HEK293 (cell line): ENCODE measurements around the gene XPO4.

Experiments
- CTCF ChIA-PET: fragments of 350-600 bp; formaldehyde crosslinking; extraction: SDS; loops from one replicate; lab custom pipeline; 2021; ENCODE audit warnings: antibody characterized with exemption; lab: Yijun Ruan, JAX
- POLR2A ChIA-PET: fragments of 300-600 bp; formaldehyde crosslinking; extraction: SDS; loops from one replicate; lab custom pipeline; 2020; ENCODE audit warnings: antibody characterized with exemption, inconsistent platforms; lab: Yijun Ruan, JAX
- H3K27ac ChIP-seq: fragments of 200-500 bp; sonication (Bioruptor generic); 2 replicates; pipeline ENCODE4 v1.5.1; 2014; ENCODE audit warnings: low read depth, low read length, control low read depth, inconsistent platforms; ENCODE audit errors: extremely low read depth
- H3K36me3 ChIP-seq, 2 experiments: fragments of 200-500 bp in 1 of 2; sonication (Bioruptor generic) in 1 of 2; 1 replicate in 1 of 2; 2 replicates in 1 of 2; pipeline ENCODE4 v1.5.1; 2014 to 2017; ENCODE audit warnings: inconsistent platforms in 2 of 2, low read length in 2 of 2; ENCODE audit not compliant: control insufficient read depth in 2 of 2, insufficient read depth in 1 of 2
- H3K4me1 ChIP-seq: fragments of 200-500 bp; sonication (Bioruptor generic); 2 replicates; pipeline ENCODE4 v1.5.1; 2014; ENCODE audit warnings: mild to moderate bottlenecking, low read length, inconsistent platforms; ENCODE audit not compliant: control insufficient read depth, insufficient read depth
- H3K4me3 ChIP-seq: 2 replicates; pipeline ENCODE4 v1.5.1; 2011; ENCODE audit warnings: low read depth, mild to moderate bottlenecking, control low read depth, low read length, moderate library complexity
- H3K9me3 ChIP-seq: fragments of 200-500 bp; sonication (Bioruptor generic); 2 replicates; pipeline ENCODE4 v1.5.1; 2014; ENCODE audit warnings: low read depth, low read length, inconsistent platforms; ENCODE audit not compliant: control insufficient read depth, insufficient read depth
- KLF10 ChIP-seq: fragments of 450-650 bp; IDR thresholded peaks from 2 replicates; pipeline ENCODE4 v1.5.1; 2018; ENCODE audit warnings: missing biosample characterization, mild to moderate bottlenecking, missing genetic modification characterization
- MZF1 ChIP-seq: fragments of 450-650 bp; formaldehyde crosslinking; IDR thresholded peaks from 2 replicates; pipeline ENCODE4 v1.5.1; 2017; ENCODE audit warnings: missing biosample characterization, missing genetic modification characterization, borderline replicate concordance
- TCF7L2 ChIP-seq: IDR thresholded peaks from 2 replicates; pipeline ENCODE4 v1.6.1; 2011; ENCODE audit warnings: low read depth, mild to moderate bottlenecking, inconsistent platforms, low read length, moderate library complexity, borderline replicate concordance
- WT1 ChIP-seq: fragments of 450-650 bp; formaldehyde crosslinking; IDR thresholded peaks from 2 replicates; pipeline ENCODE4 v1.5.1; 2016; ENCODE audit warnings: missing biosample characterization, missing genetic modification characterization
- ZBTB8A ChIP-seq: fragments of 450-650 bp; formaldehyde crosslinking; IDR thresholded peaks from 2 replicates; pipeline ENCODE4 v1.5.1; 2016; ENCODE audit warnings: missing biosample characterization, missing genetic modification characterization
- ZNF10 ChIP-seq: fragments of 450-650 bp; formaldehyde crosslinking; IDR thresholded peaks from 2 replicates; pipeline ENCODE4 v1.5.1; 2017; ENCODE audit warnings: missing biosample characterization, missing genetic modification characterization
- ZNF112 ChIP-seq: fragments of 450-650 bp; formaldehyde crosslinking; IDR thresholded peaks from 2 replicates; pipeline ENCODE4 v1.5.0; 2017; ENCODE audit warnings: missing biosample characterization, missing genetic modification characterization
- ZNF121 ChIP-seq: fragments of 450-650 bp; formaldehyde crosslinking; IDR thresholded peaks from 2 replicates; pipeline ENCODE4 v1.5.1; 2016; ENCODE audit warnings: missing biosample characterization, missing genetic modification characterization
- ZNF335 ChIP-seq: fragments of 450-650 bp; formaldehyde crosslinking; conservative IDR thresholded peaks from 2 replicates; pipeline ENCODE4 v1.5.1; 2016; ENCODE audit warnings: missing biosample characterization, missing genetic modification characterization
- ZNF530 ChIP-seq: fragments of 450-650 bp; formaldehyde crosslinking; IDR thresholded peaks from 2 replicates; pipeline ENCODE4 v1.5.1; 2016; ENCODE audit warnings: low read depth, missing biosample characterization, missing genetic modification characterization
- ZNF654 ChIP-seq: fragments of 450-650 bp; formaldehyde crosslinking; IDR thresholded peaks from 2 replicates; pipeline ENCODE4 v1.5.1; 2016; ENCODE audit warnings: low read depth, missing biosample characterization, missing genetic modification characterization
- ZNF660 ChIP-seq: fragments of 450-650 bp; IDR thresholded peaks from 2 replicates; pipeline ENCODE4 v1.5.1; 2018; ENCODE audit warnings: missing biosample characterization, mild to moderate bottlenecking, missing genetic modification characterization
- ZNF707 ChIP-seq: fragments of 450-650 bp; formaldehyde crosslinking; IDR thresholded peaks from 2 replicates; pipeline ENCODE4 v1.5.1; 2016; ENCODE audit warnings: missing biosample characterization, missing genetic modification characterization
- ZNF843 ChIP-seq: fragments of 450-650 bp; formaldehyde crosslinking; IDR thresholded peaks from 2 replicates; pipeline ENCODE4 v1.5.1; 2016; ENCODE audit warnings: missing biosample characterization, missing genetic modification characterization
- TF ChIP-seq, protein P1 (sequence below): fragments of 450-650 bp; formaldehyde crosslinking; IDR thresholded peaks from 2 replicates; pipeline ENCODE4 v1.5.1; 2017; ENCODE audit warnings: missing biosample characterization, mild to moderate bottlenecking, missing genetic modification characterization, moderate library complexity
- TF ChIP-seq, protein P2 (sequence below): fragments of 450-650 bp; formaldehyde crosslinking; IDR thresholded peaks from 2 replicates; pipeline ENCODE4 v1.5.1; 2016; ENCODE audit warnings: missing biosample characterization, missing genetic modification characterization
- TF ChIP-seq, protein P3 (sequence below): fragments of 450-650 bp; formaldehyde crosslinking; IDR thresholded peaks from 2 replicates; pipeline ENCODE4 v1.5.1; 2016; ENCODE audit warnings: missing biosample characterization, missing genetic modification characterization

XPO4 gene

DNA sequence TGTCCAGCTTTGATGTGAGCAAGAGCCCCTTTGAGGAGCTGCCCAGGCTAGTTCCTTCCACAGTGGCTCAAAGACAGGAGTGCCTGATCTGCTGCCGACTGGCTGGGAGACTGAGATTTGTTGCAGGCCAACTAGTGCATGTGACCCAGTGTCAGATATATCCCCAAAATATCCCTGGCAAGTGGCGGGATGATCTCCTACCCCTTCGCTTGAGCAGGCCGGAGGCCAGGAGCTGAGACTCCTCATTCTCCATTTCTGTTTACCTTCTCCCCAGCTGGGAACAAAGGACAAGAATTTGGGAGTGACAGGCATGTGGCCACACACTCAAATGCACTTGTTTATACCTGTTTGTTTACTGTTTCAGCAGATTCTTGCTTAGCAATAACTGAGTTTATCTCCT is 37.1 kb upstream of the XPO4 start:
- H3K4me1 ChIP-seq = peaks cover 3% of the 10 kb centered on the region; the same call in 1 of the 2 replicates
- no peak overlapping the region for H3K4me3 ChIP-seq
- POLR2A ChIA-PET = no interaction called here
- H3K36me3 ChIP-seq = no peaks in the 10 kb centered on the region
- TF ChIP-seq, protein P1, sequence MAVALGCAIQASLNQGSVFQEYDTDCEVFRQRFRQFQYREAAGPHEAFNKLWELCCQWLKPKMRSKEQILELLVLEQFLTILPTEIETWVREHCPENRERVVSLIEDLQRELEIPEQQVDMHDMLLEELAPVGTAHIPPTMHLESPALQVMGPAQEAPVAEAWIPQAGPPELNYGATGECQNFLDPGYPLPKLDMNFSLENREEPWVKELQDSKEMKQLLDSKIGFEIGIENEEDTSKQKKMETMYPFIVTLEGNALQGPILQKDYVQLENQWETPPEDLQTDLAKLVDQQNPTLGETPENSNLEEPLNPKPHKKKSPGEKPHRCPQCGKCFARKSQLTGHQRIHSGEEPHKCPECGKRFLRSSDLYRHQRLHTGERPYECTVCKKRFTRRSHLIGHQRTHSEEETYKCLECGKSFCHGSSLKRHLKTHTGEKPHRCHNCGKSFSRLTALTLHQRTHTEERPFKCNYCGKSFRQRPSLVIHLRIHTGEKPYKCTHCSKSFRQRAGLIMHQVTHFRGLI (tag by site-specific recombination) = no peak
- 0 out of 2 replicates have a peak, but pooled peaks have one; percentile 13 for TF ChIP-seq ZNF335
- no peaks in the 10 kb centered on the region for H3K9me3 ChIP-seq
- CTCF ChIA-PET = no interaction called here
- no peak overlapping the region for H3K27ac ChIP-seq

DNA sequence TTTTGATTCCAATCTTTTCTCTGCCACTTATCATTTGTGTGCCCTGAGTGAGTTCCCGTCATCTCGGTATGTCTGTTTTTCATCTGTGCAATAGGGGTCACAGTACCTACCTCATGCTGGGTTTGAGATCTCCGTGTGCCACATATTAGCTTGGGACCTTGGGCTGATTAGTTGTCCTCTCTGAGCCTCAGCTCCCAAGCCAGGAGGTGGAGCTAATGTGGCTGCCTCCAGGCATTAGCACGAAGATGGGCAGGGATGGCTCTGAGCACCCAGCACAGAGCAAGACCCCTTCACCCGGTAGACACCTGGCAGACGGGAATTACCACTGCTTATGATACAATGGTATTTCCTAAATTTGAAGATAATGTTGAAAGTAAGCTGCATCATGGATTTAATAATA is 35.8 kb upstream of the XPO4 start:
- no peaks in the 10 kb centered on the region for H3K36me3 ChIP-seq
- no peak for TF ChIP-seq ZNF10 (tag by site-specific recombination)
- no peak for TF ChIP-seq MZF1 (tag by site-specific recombination)
- TF ChIP-seq WT1 = no peak
- TF ChIP-seq ZNF654 = no peak
- no peak for TF ChIP-seq ZNF660 (tag by site-specific recombination)
- TF ChIP-seq KLF10 (tag by site-specific recombination) = no peak
- no peak for TF ChIP-seq ZNF530 (tag by site-specific recombination)
- TF ChIP-seq, protein P2, sequence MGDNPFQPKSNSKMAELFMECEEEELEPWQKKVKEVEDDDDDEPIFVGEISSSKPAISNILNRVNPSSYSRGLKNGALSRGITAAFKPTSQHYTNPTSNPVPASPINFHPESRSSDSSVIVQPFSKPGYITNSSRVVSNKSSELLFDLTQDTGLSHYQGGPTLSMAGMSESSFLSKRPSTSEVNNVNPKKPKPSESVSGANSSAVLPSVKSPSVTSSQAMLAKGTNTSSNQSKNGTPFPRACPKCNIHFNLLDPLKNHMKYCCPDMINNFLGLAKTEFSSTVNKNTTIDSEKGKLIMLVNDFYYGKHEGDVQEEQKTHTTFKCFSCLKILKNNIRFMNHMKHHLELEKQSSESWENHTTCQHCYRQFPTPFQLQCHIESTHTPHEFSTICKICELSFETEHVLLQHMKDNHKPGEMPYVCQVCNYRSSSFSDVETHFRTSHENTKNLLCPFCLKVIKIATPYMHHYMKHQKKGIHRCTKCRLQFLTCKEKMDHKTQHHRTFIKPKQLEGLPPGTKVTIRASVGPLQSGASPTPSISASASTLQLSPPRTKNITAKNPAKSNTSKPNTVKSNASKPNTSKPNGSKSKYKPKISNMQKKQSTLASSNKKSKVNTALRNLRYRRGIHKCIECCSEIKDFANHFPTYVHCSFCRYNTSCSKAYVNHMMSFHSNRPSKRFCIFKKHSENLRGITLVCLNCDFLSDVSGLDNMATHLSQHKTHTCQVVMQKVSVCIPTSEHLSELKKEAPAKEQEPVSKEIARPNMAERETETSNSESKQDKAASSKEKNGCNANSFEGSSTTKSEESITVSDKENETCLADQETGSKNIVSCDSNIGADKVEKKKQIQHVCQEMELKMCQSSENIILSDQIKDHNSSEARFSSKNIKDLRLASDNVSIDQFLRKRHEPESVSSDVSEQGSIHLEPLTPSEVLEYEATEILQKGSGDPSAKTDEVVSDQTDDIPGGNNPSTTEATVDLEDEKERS (tag by site-specific recombination) = no peak
- no peak for TF ChIP-seq ZNF112 (tag by site-specific recombination)
- TF ChIP-seq ZNF707 (tag by site-specific recombination) = no peak
- no peak for TF ChIP-seq ZBTB8A (tag by site-specific recombination)
- no peak for TF ChIP-seq ZNF121 (tag by site-specific recombination)
- TF ChIP-seq, protein P3, sequence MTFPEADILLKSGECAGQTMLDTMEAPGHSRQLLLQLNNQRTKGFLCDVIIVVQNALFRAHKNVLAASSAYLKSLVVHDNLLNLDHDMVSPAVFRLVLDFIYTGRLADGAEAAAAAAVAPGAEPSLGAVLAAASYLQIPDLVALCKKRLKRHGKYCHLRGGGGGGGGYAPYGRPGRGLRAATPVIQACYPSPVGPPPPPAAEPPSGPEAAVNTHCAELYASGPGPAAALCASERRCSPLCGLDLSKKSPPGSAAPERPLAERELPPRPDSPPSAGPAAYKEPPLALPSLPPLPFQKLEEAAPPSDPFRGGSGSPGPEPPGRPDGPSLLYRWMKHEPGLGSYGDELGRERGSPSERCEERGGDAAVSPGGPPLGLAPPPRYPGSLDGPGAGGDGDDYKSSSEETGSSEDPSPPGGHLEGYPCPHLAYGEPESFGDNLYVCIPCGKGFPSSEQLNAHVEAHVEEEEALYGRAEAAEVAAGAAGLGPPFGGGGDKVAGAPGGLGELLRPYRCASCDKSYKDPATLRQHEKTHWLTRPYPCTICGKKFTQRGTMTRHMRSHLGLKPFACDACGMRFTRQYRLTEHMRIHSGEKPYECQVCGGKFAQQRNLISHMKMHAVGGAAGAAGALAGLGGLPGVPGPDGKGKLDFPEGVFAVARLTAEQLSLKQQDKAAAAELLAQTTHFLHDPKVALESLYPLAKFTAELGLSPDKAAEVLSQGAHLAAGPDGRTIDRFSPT = no peak
- TF ChIP-seq TCF7L2 = no peak
- no peak for TF ChIP-seq ZNF843
- no peaks in the 10 kb centered on the region for H3K9me3 ChIP-seq
- no peak overlapping the region for H3K27ac ChIP-seq
- ChIA-PET POLR2A (no interaction called here), CTCF (no interaction called here)
- peaks cover 3% of the 10 kb centered on the region; the same call in 1 of the 2 replicates for H3K4me1 ChIP-seq
- H3K4me3 ChIP-seq = no peak overlapping the region
